ENCODE data around the gene STIP1.

Gene STIP1

DNA sequence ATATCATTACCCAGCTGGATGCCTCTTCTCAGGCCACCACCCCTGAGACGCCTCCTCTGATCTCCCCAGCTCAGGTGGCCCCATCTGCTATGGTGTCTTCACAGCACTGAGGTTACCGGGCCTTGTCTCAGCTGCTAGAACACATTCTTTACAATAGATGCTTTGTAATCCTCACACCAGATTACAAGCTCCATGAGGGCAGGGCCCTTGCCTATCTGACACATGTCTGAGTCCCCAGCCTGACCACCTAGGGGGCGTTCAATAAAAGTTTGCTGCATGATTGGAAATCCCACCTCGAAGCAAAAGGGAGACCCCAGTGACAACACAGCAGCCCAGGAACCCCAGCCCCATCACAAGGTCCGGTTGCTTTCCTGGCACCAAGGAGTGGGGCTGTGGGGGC is 22.0 kb upstream of the STIP1 start:
- Histone ChIP-seq H3K4me1 (ENCODE audit: insufficient read depth, low read length) (peaks cover 33% of the 10 kb centered on the region), H3K4me3 (ENCODE audit: low read depth in 1 of 2, low read length in 2 of 2) (no peak overlapping the region), H3K27ac (ENCODE audit: low read length) (no peak overlapping the region), H4K20me1 (ENCODE audit: insufficient read depth, low read length) (peaks cover 6% of the 10 kb centered on the region; the same call in 1 of the 2 replicates), H2AFZ (ENCODE audit: low read depth, low read length) (no peak overlapping the region), H3K9ac (ENCODE audit: low read depth, low read length) (no peak overlapping the region), H3K27me3 (ENCODE audit: insufficient read depth, low read length, poor library complexity) (no peaks in the 10 kb centered on the region), H3K9me3 (ENCODE audit: insufficient read depth, low read length, severe bottlenecking) (no peaks in the 10 kb centered on the region), H3K79me2 (ENCODE audit: insufficient read depth, low read length) (peaks cover 35% of the 10 kb centered on the region), H3K4me2 (ENCODE audit: insufficient read depth, low read length) (peak overlapping the region; percentile 99), H3K36me3 (ENCODE audit: insufficient read depth, low read length) (no peaks in the 10 kb centered on the region; the same call in 1 of the 2 replicates)
- no peak for DNase-seq
- TF ChIP-seq CTCF (IDR thresholded peaks at IDR 0.05; ENCODE audit: borderline replicate concordance, extremely low read depth, low read length, poor library complexity, severe bottlenecking) (no peak), EZH2 (IDR thresholded peaks at IDR 0.05; ENCODE audit: borderline replicate concordance, low read depth, low read length, severe bottlenecking) (no peak)
- ATAC-seq (ENCODE audit: insufficient read depth, low read depth) = no peak

GRCh38 chr11:64164392-64165312 is 21.3 kb upstream of the STIP1 start:
- peaks cover 33% of the 10 kb centered on the region for H3K4me1 ChIP-seq (ENCODE audit: insufficient read depth, low read length)
- peaks cover 35% of the 10 kb centered on the region for H3K79me2 ChIP-seq (ENCODE audit: insufficient read depth, low read length)
- H3K4me3 ChIP-seq (ENCODE audit: low read depth in 1 of 2, low read length in 2 of 2) = peak overlapping the region; percentile 95; a peak in 3 of 4 replicates
- peak overlapping the region; percentile 95 for H3K9ac ChIP-seq (ENCODE audit: low read depth, low read length)
- ATAC-seq (ENCODE audit: insufficient read depth, low read depth) (no peak), DNase-seq (peak; percentile 27)
- H4K20me1 ChIP-seq (ENCODE audit: insufficient read depth, low read length) = peaks cover 6% of the 10 kb centered on the region; the same call in 1 of the 2 replicates
- no peaks in the 10 kb centered on the region; the same call in 1 of the 2 replicates for H3K36me3 ChIP-seq (ENCODE audit: insufficient read depth, low read length)
- H3K9me3 ChIP-seq (ENCODE audit: insufficient read depth, low read length, severe bottlenecking) = no peaks in the 10 kb centered on the region
- peak overlapping the region; percentile 99 for H2AFZ ChIP-seq (ENCODE audit: low read depth, low read length)
- H3K27ac ChIP-seq (ENCODE audit: low read length) = peak overlapping the region; percentile 86
- TF ChIP-seq CTCF (IDR thresholded peaks at IDR 0.05; ENCODE audit: borderline replicate concordance, extremely low read depth, low read length, poor library complexity, severe bottlenecking) = no peak
- no peak for TF ChIP-seq EZH2 (IDR thresholded peaks at IDR 0.05; ENCODE audit: borderline replicate concordance, low read depth, low read length, severe bottlenecking)
- peak overlapping the region; percentile 99 for H3K4me2 ChIP-seq (ENCODE audit: insufficient read depth, low read length)
- H3K27me3 ChIP-seq (ENCODE audit: insufficient read depth, low read length, poor library complexity) = no peaks in the 10 kb centered on the region

DNA sequence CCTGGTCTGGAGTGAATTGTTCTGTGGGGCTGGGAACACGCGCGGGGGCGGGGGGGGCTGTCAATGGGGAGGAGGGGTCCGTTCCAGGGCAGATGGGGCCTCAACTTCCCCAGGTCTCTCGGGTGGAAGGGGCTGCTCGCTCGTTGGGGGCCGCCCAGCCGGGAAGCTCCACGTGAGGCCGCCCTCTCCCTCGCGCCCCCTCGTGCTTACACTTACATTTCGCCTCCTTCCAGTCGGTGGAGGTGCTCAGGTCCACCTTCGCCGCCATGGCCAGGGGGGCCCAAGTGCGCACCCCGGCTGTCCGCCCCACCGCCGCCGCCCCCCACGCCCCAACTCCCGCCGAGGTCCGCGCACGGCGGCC is 20.5 kb upstream of the STIP1 start:
- Histone ChIP-seq H3K4me3 (ENCODE audit: low read depth in 1 of 2, low read length in 2 of 2) (peak overlapping the region; percentile 95), H3K27ac (ENCODE audit: low read length) (peak overlapping the region; percentile 86), H2AFZ (ENCODE audit: low read depth, low read length) (peak overlapping the region; percentile 99), H3K36me3 (ENCODE audit: insufficient read depth, low read length) (no peaks in the 10 kb centered on the region; the same call in 1 of the 2 replicates), H3K79me2 (ENCODE audit: insufficient read depth, low read length) (peaks cover 28% of the 10 kb centered on the region), H3K4me1 (ENCODE audit: insufficient read depth, low read length) (peaks cover 33% of the 10 kb centered on the region), H3K4me2 (ENCODE audit: insufficient read depth, low read length) (peak overlapping the region; percentile 99), H4K20me1 (ENCODE audit: insufficient read depth, low read length) (no peaks in the 10 kb centered on the region), H3K9ac (ENCODE audit: low read depth, low read length) (peak overlapping the region; percentile 95), H3K9me3 (ENCODE audit: insufficient read depth, low read length, severe bottlenecking) (no peaks in the 10 kb centered on the region), H3K27me3 (ENCODE audit: insufficient read depth, low read length, poor library complexity) (no peaks in the 10 kb centered on the region)
- TF ChIP-seq EZH2 (IDR thresholded peaks at IDR 0.05; ENCODE audit: borderline replicate concordance, low read depth, low read length, severe bottlenecking) (no peak), CTCF (IDR thresholded peaks at IDR 0.05; ENCODE audit: borderline replicate concordance, extremely low read depth, low read length, poor library complexity, severe bottlenecking) (no peak)
- ATAC-seq (ENCODE audit: insufficient read depth, low read depth) = peak; percentile 25
- DNase-seq = peak; percentile 40

Measured in DND-41 (cell line).